MM.1S (cell line): ENCODE data around the gene CCDC88A.
"Not testable (repeated sequence)": the region's sequence is repeated elsewhere in the genome, so short reads cannot be mapped to it uniquely, and the experiment has no call there.

ENCODE experiments used
- DNase-seq: peaks from one replicate; pipeline ENCODE4 v3.0.0-alpha.2; 2015
- H2AFZ ChIP-seq: fragments of 300-600 bp; sonication (generic); 2 replicates; pipeline ENCODE4 v1.6.0; 2016; ENCODE audit warnings: antibody characterized with exemption, low read length
- H3F3A ChIP-seq: fragments of 300-600 bp; sonication (generic); 2 replicates; pipeline ENCODE4 v1.6.1; 2016; ENCODE audit warnings: mild to moderate bottlenecking, antibody characterized with exemption, low read length, moderate library complexity, mixed read lengths; ENCODE audit not compliant: insufficient read depth
- H3K27ac ChIP-seq: fragments of 300-600 bp; sonication (generic); 2 replicates; pipeline ENCODE4 v1.5.1; 2016; ENCODE audit warnings: mild to moderate bottlenecking, low read length
- H3K27me3 ChIP-seq: fragments of 300-600 bp; sonication (generic); replicated peaks from 2 replicates; pipeline ENCODE4 v1.6.0; 2016; ENCODE audit warnings: low read length; ENCODE audit not compliant: insufficient read depth
- H3K36me3 ChIP-seq: fragments of 300-600 bp; sonication (generic); replicated peaks from 2 replicates; pipeline ENCODE4 v1.6.1; 2016; ENCODE audit warnings: mild to moderate bottlenecking, low read length, mixed read lengths; ENCODE audit not compliant: insufficient read depth
- H3K4me1 ChIP-seq: fragments of 300-600 bp; sonication (generic); 2 replicates; pipeline ENCODE4 v1.6.1; 2016; ENCODE audit warnings: low read length, mixed read lengths
- H3K4me2 ChIP-seq: fragments of 300-600 bp; sonication (generic); 2 replicates; pipeline ENCODE4 v1.6.0; 2016; ENCODE audit warnings: low read depth, low read length
- H3K4me3 ChIP-seq: fragments of 300-600 bp; sonication (generic); 2 replicates; pipeline ENCODE4 v1.5.1; 2016; ENCODE audit warnings: low read length, mixed read lengths
- H3K79me2 ChIP-seq: fragments of 300-600 bp; sonication (generic); 2 replicates; pipeline ENCODE4 v1.6.1; 2016; ENCODE audit warnings: mixed run types, low read length, mixed read lengths
- H3K9ac ChIP-seq: fragments of 300-600 bp; sonication (generic); 2 replicates; pipeline ENCODE4 v1.6.1; 2016; ENCODE audit warnings: low read length, mixed read lengths
- H3K9me2 ChIP-seq: fragments of 300-600 bp; sonication (generic); replicated peaks from 2 replicates; pipeline ENCODE4 v1.6.1; 2016; ENCODE audit warnings: mild to moderate bottlenecking, low read length, mixed read lengths; ENCODE audit not compliant: insufficient read depth
- H3K9me3 ChIP-seq: fragments of 300-600 bp; sonication (generic); replicated peaks from 2 replicates; pipeline ENCODE4 v1.6.1; 2016; ENCODE audit warnings: mild to moderate bottlenecking, low read length, mixed read lengths; ENCODE audit not compliant: insufficient read depth
- H4K20me1 ChIP-seq: fragments of 300-600 bp; sonication (generic); 2 replicates; pipeline ENCODE4 v1.6.1; 2016; ENCODE audit warnings: mild to moderate bottlenecking, low read length, moderate library complexity, mixed read lengths; ENCODE audit not compliant: insufficient read depth
- EZH2 ChIP-seq: fragments of 300-600 bp; sonication (generic); optimal IDR thresholded peaks from 2 replicates; pipeline ENCODE3; 2017; ENCODE audit warnings: low read depth, mild to moderate bottlenecking, antibody characterized with exemption, low read length, mixed read lengths
- EZH2phosphoT487 ChIP-seq: fragments of 300-600 bp; sonication (generic); IDR thresholded peaks from 2 replicates; pipeline ENCODE4 v1.6.1; 2018; ENCODE audit warnings: antibody characterized with exemption, low read length
- TF ChIP-seq, protein P1 (sequence below): fragments of 300-600 bp; sonication (generic); IDR thresholded peaks from 2 replicates; pipeline ENCODE4 v1.5.1; 2016; ENCODE audit warnings: antibody characterized with exemption, low read length, mixed read lengths

CCDC88A gene

DNA sequence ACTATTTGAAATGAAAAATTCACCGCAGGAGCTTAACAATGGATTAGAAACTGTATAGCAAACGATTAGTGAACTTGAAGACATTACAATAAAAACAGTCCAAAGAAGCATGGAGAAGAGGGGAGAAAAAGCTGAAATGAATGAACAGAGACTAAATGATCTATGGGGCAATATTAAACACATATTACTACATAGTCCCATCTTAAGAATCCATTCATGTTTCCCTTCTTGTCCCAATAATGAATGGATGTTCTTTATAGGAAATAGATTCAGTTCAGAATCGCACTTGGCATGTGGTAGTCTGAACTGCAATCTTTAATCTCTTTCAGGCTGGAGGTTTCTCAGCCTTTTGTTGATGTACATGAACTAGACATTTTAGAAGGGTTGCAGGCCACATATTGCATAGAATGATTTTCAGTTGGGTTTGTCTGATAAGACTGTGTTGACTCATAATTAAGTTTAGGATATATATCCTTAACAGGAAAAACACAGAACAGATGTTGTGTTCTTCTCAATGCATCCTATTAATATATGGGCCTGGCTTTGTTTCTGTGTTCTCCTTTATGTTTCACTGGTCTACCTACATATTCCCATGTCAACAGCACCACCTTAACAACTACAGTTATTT is 27.9 kb downstream of the CCDC88A start:
- Histone ChIP-seq H3K4me3 (no peak overlapping the region), H3K9ac (no peak overlapping the region), H3K4me1 (no peaks in the 10 kb centered on the region), H3F3A (no peaks in the 10 kb centered on the region), H3K36me3 (no peaks in the 10 kb centered on the region), H4K20me1 (no peaks in the 10 kb centered on the region), H3K27ac (no peak overlapping the region), H3K79me2 (no peaks in the 10 kb centered on the region), H2AFZ (no peak overlapping the region), H3K27me3 (no peaks in the 10 kb centered on the region), H3K9me3 (no peaks in the 10 kb centered on the region), H3K4me2 (no peak overlapping the region), H3K9me2 (no peaks in the 10 kb centered on the region)
- TF ChIP-seq EZH2 = no peak
- DNase-seq = no peak

- Histone ChIP-seq H3K9me3 (no peaks in the 10 kb centered on the region), H3K9me2 (no peaks in the 10 kb centered on the region), H2AFZ (no peak overlapping the region), H3K4me1 (no peaks in the 10 kb centered on the region), H3K36me3 (no peaks in the 10 kb centered on the region), H3K79me2 (no peaks in the 10 kb centered on the region), H3K9ac (no peak overlapping the region), H3K27ac (no peak overlapping the region), H3F3A (no peaks in the 10 kb centered on the region), H3K4me3 (no peak overlapping the region), H3K4me2 (no peak overlapping the region), H4K20me1 (no peaks in the 10 kb centered on the region), H3K27me3 (no peaks in the 10 kb centered on the region)
- no peak for DNase-seq
- TF ChIP-seq EZH2phosphoT487 (no peak), EZH2 (no peak)
- TF ChIP-seq, protein P1, sequence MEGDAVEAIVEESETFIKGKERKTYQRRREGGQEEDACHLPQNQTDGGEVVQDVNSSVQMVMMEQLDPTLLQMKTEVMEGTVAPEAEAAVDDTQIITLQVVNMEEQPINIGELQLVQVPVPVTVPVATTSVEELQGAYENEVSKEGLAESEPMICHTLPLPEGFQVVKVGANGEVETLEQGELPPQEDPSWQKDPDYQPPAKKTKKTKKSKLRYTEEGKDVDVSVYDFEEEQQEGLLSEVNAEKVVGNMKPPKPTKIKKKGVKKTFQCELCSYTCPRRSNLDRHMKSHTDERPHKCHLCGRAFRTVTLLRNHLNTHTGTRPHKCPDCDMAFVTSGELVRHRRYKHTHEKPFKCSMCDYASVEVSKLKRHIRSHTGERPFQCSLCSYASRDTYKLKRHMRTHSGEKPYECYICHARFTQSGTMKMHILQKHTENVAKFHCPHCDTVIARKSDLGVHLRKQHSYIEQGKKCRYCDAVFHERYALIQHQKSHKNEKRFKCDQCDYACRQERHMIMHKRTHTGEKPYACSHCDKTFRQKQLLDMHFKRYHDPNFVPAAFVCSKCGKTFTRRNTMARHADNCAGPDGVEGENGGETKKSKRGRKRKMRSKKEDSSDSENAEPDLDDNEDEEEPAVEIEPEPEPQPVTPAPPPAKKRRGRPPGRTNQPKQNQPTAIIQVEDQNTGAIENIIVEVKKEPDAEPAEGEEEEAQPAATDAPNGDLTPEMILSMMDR = no peak
These were observed 28.5 kb downstream of the CCDC88A start for GRCh38 chr2:55391155-55391554.

DNA sequence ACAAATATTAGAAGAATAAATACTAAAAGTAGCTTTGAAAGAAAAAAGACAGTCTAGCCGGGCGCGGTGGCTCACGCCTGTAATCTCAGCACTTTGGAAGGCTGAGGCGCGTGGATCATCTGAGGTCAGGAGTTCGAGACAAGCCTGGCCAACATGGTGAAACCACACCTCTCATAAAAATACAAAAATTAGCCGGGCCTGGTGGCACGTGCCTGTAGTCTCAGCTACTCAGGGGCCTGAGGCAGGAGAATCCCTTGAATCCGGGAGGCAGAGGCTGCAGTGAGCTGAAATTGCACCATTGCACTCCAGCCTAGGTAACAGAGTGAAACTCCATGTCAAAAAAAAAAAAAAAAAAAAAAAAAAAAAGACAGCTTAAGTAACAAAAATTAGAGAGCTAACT is 34.1 kb downstream of the CCDC88A start:
- not testable (repeated sequence) for H3K27me3 ChIP-seq, H4K20me1 ChIP-seq, H2AFZ ChIP-seq, H3K4me1 ChIP-seq, H3K4me2 ChIP-seq, H3K27ac ChIP-seq, H3K9me3 ChIP-seq, H3F3A ChIP-seq, DNase-seq, H3K9me2 ChIP-seq, H3K9ac ChIP-seq, H3K79me2 ChIP-seq, H3K36me3 ChIP-seq, H3K4me3 ChIP-seq

DNA sequence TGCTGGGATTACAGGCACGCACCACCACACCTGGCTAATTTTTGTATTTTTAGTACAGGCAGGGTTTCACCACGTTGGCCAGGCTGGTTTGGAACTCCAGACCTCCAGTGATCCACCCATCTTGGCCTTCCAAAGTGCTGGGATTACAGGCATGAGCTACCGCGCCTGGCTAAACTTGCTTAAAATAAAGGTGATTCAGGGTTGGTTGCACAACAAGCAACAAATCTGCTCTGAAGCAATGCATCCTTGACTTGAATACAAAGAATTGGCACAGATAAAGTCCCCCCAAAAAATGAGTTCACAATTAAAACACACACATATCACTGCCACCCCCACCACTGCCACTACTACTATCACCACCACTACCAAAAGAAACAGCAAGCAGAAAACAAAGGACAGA is 34.9 kb downstream of the CCDC88A start:
- no peak for DNase-seq
- Histone ChIP-seq H3K27me3 (no peaks in the 10 kb centered on the region), H3K9me2 (no peaks in the 10 kb centered on the region), H3K9ac (no peak overlapping the region), H3K27ac (no peak overlapping the region), H3F3A (no peaks in the 10 kb centered on the region), H4K20me1 (no peaks in the 10 kb centered on the region), H3K4me2 (no peak overlapping the region), H3K9me3 (no peaks in the 10 kb centered on the region), H3K79me2 (no peaks in the 10 kb centered on the region), H3K36me3 (no peaks in the 10 kb centered on the region), H2AFZ (no peak overlapping the region), H3K4me3 (no peak overlapping the region), H3K4me1 (no peaks in the 10 kb centered on the region)
- TF ChIP-seq EZH2 (no peak), EZH2phosphoT487 (no peak)
- TF ChIP-seq, protein P1 = no peak
